ENCODE measurements around the gene TTLL12. TPM values are rescaled to one million over a fixed set of nuclear protein-coding genes. Genes with fewer than 3 reads are reported as not detected.

Gene TTLL12
- total RNA-seq, 1 donor from 2014 or later: 21.4 TPM

- peaks cover 1% of the 10 kb centered on the region for H3K9me3 Mint-ChIP-seq (ENCODE audit: unreplicated experiment)
- Histone ChIP-seq H3K27ac (ENCODE audit: low read depth, low read length) (no peak overlapping the region), H3K9ac (ENCODE audit: low read length) (no peak overlapping the region), H3K36me3 (ENCODE audit: insufficient read depth, low read length) (no peaks in the 10 kb centered on the region), H3K79me2 (ENCODE audit: insufficient read depth, low read length) (no peaks in the 10 kb centered on the region), H2AFZ (ENCODE audit: low read depth, low read length) (no peak overlapping the region), H3K4me3 (ENCODE audit: insufficient read depth, low read depth, low read length) (no peak overlapping the region), H3K4me2 (ENCODE audit: low read length) (no peak overlapping the region), H3K4me1 (ENCODE audit: insufficient read depth, low read length) (no peaks in the 10 kb centered on the region), H3K27me3 (ENCODE audit: insufficient read depth, low read length) (peaks cover 2% of the 10 kb centered on the region), H4K20me1 (ENCODE audit: insufficient read depth, low read length) (no peaks in the 10 kb centered on the region), H3K9me3 (ENCODE audit: insufficient read depth, low read depth, low read length) (no peaks in the 10 kb centered on the region)
- H3K36me3 Mint-ChIP-seq (ENCODE audit: low read depth, unreplicated experiment): no peaks in the 10 kb centered on the region
- H3K4me3 Mint-ChIP-seq (ENCODE audit: unreplicated experiment): no peak overlapping the region
- no peak for FAIRE-seq
- H3K27me3 Mint-ChIP-seq (ENCODE audit: low read depth, unreplicated experiment): peaks cover 24% of the 10 kb centered on the region
- DNase-seq (ENCODE audit: low read depth): no peak
- no peak overlapping the region for H3K27ac Mint-ChIP-seq (ENCODE audit: unreplicated experiment)
- no peak for TF ChIP-seq EZH2 (IDR thresholded peaks at IDR 0.05; ENCODE audit: insufficient read depth, low read length)
- TF ChIP-seq CTCF (IDR thresholded peaks at IDR 0.05; ENCODE audit: insufficient read depth, low read depth, low read length): no peak
- H3K4me1 Mint-ChIP-seq (ENCODE audit: low read depth, unreplicated experiment): no peaks in the 10 kb centered on the region
Observed at GRCh38 chr22:43209523-43209890, 22.6 kb upstream of the TTLL12 start.

DNA sequence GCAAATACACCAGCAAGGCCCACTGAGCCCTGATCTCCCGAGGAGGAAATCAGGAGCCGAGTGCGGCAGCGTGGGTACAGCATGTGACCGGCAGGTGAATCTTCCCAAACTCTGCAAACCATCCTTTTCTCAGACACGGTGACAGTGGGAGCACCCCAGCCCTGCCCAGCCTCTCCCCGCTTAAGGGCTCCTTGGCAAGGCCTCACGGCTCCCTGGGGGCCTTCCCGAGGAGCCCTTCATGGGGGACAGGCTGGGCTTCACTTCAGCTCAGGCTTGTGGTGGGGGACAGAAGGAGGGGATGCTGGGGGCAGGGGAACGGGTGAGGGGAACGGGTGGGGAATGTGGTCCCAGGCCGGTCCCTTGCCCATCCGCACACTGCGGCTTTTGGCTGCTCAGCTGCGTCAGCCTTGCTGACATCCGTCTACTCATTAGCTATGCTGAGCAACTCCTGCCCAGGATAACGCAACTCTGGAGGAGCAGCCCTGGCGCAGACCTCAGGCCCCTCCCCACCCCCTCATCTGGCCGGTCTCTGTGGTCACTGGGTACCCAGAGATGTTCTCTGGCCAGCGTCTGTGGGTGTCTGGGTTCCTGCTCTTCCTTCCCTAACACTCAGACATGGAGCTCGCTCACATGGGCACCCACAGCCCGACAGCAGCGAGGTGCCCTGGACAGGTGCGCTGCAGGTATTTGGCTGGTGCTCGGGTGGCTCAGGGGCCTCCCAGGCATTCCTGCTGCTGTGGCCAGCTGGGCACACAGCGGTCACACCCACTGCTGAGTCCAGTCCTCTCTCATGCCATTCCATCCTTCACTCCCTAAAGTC is 22.0 kb upstream of the TTLL12 start:
- no peak overlapping the region for H3K27ac Mint-ChIP-seq (ENCODE audit: unreplicated experiment)
- H3K4me1 ChIP-seq (ENCODE audit: insufficient read depth, low read length): no peaks in the 10 kb centered on the region
- H3K36me3 Mint-ChIP-seq (ENCODE audit: low read depth, unreplicated experiment): no peaks in the 10 kb centered on the region
- peaks cover 24% of the 10 kb centered on the region for H3K27me3 Mint-ChIP-seq (ENCODE audit: low read depth, unreplicated experiment)
- H4K20me1 ChIP-seq (ENCODE audit: insufficient read depth, low read length): no peaks in the 10 kb centered on the region
- no peaks in the 10 kb centered on the region for H3K36me3 ChIP-seq (ENCODE audit: insufficient read depth, low read length)
- H2AFZ ChIP-seq (ENCODE audit: low read depth, low read length): no peak overlapping the region
- H3K79me2 ChIP-seq (ENCODE audit: insufficient read depth, low read length): no peaks in the 10 kb centered on the region
- no peak overlapping the region for H3K27ac ChIP-seq (ENCODE audit: low read depth, low read length)
- no peak for TF ChIP-seq CTCF (IDR thresholded peaks at IDR 0.05; ENCODE audit: insufficient read depth, low read depth, low read length)
- TF ChIP-seq EZH2 (IDR thresholded peaks at IDR 0.05; ENCODE audit: insufficient read depth, low read length): no peak
- H3K9me3 Mint-ChIP-seq (ENCODE audit: unreplicated experiment): peaks cover 1% of the 10 kb centered on the region
- FAIRE-seq (no peak), DNase-seq (ENCODE audit: low read depth) (no peak)
- H3K9ac ChIP-seq (ENCODE audit: low read length): no peak overlapping the region
- H3K4me2 ChIP-seq (ENCODE audit: low read length): no peak overlapping the region
- no peaks in the 10 kb centered on the region for H3K9me3 ChIP-seq (ENCODE audit: insufficient read depth, low read depth, low read length)
- H3K4me3 ChIP-seq (ENCODE audit: insufficient read depth, low read depth, low read length): no peak overlapping the region
- H3K27me3 ChIP-seq (ENCODE audit: insufficient read depth, low read length): peaks cover 2% of the 10 kb centered on the region
- H3K4me3 Mint-ChIP-seq (ENCODE audit: unreplicated experiment): no peak overlapping the region
- no peaks in the 10 kb centered on the region for H3K4me1 Mint-ChIP-seq (ENCODE audit: low read depth, unreplicated experiment)

All from astrocyte (in vitro differentiated cells and primary cell).